NCI-H774 (cell line): Measurements from ENCODE around the gene ZNF200.
"Not testable (repeated sequence)": the region's sequence is repeated elsewhere in the genome, so short reads cannot be mapped to it uniquely, and the experiment has no call there.

ENCODE experiments used
- DNase-seq: peaks from one replicate; lab custom pipeline; 2025; lab: John Stamatoyannopoulos, UW

ZNF200 gene

GRCh38 chr16:3234857-3235561 is at the start of gene ZNF200:
Gene ZNF200 (minus strand): TSS chr16:3235158. CDS start chr16:3233755, 1,403 bp downstream.
- DNase-seq = peak; percentile 90

GRCh38 chr16:3283543-3284447 is 48.8 kb upstream of the ZNF200 start:
- no peak for DNase-seq

- DNase-seq = peak; percentile 96
These were observed 48.0 kb upstream of the ZNF200 start, which contains the start of gene ZNF263 for GRCh38 chr16:3282730-3283542. Gene ZNF263 (plus strand): TSS chr16:3283491. CDS start chr16:3283819, 328 bp downstream.

- DNase-seq = peak; percentile 81
These were observed 47.3 kb upstream of the ZNF200 start for GRCh38 chr16:3282103-3282729.

GRCh38 chr16:3281222-3281820 is 46.4 kb upstream of the ZNF200 start:
- DNase-seq = no peak

- DNase-seq = no peak
These were observed 41.7 kb upstream of the ZNF200 start for GRCh38 chr16:3276679-3277078.

- no peak for DNase-seq
These were observed 40.0 kb upstream of the ZNF200 start for GRCh38 chr16:3274947-3275346.

GRCh38 chr16:3274490-3274889 is 39.5 kb upstream of the ZNF200 start:
- peak; percentile 12 for DNase-seq

- not testable (repeated sequence) for DNase-seq
These were observed 36.3 kb upstream of the ZNF200 start for GRCh38 chr16:3271281-3271680.

- not testable (repeated sequence) for DNase-seq
These were observed 35.8 kb upstream of the ZNF200 start for GRCh38 chr16:3270718-3271117.

GRCh38 chr16:3268294-3268693 is 33.3 kb upstream of the ZNF200 start:
- DNase-seq = no peak

GRCh38 chr16:3266873-3267537 is 32.0 kb upstream of the ZNF200 start:
- no peak for DNase-seq

- DNase-seq = peak; percentile 96
These were observed 29.4 kb upstream of the ZNF200 start for GRCh38 chr16:3264137-3265036.

GRCh38 chr16:3262517-3262916 is 27.6 kb upstream of the ZNF200 start:
- no peak for DNase-seq

GRCh38 chr16:3259836-3260235 is 24.9 kb upstream of the ZNF200 start:
- DNase-seq = no peak

GRCh38 chr16:3256866-3257465 is 22.0 kb upstream of the ZNF200 start:
- no peak for DNase-seq

- no peak for DNase-seq
These were observed 21.3 kb upstream of the ZNF200 start, which contains the start of gene MEFV for GRCh38 chr16:3256146-3256865. Gene MEFV (minus strand): TSS chr16:3256633. CDS start chr16:3256587, 46 bp downstream.

- no peak for DNase-seq
These were observed 19.4 kb upstream of the ZNF200 start for GRCh38 chr16:3254309-3254708.
